ENCODE measurements around the gene TNFRSF4. TPM values are rescaled to one million over a fixed set of nuclear protein-coding genes. Genes with fewer than 3 reads are reported as not detected.

TNFRSF4 gene
- total RNA-seq, 1 experiment from 2014 or later, result 0.62 TPM

DNA sequence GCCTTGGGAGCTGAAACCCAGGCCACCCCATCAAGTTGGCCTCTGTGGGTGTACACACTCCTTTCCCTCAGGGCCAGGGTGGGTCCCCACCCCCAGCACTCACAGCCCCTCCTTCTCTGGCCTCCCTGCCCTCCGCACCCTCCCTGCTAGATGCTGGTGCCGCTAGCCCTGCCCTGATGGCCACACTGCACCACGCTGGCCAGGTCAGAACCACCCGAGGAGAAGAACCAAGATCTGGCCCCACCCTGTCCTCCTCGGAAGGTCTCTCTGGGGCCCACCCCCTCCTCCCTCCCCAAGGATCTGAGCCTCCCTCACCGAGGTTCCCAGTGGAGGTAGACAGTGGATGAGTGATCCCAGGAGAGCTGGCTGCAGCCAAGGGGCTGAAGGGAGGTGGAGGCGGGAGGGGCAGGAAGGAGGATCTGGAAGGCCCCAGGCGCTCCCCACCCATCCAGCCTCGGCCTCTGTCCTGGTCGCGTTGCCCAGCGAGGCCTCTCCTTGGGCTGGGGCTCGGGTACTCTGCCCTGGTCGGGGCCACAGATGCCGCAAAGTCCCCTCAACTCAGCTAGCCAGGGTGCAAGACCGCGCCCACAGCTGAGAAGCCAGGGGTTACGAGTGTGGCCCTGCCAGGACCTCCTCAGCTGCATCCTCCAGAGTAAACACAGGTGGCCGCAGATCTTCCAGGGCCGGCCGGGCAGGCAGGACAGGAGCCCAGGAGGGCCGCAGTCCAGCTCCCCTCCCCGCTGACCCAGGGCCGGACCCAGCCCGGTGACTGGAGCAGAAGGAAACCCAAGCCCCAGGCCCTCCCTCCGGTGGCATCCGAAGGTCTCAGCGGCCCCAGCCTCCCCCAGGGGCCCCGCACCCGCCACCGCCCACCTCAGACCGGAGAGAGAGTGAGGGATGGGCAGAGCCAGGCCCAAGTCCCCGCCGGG, 23.3 kb upstream of the TNFRSF4 start:
- peak; percentile 23 for ATAC-seq

DNA sequence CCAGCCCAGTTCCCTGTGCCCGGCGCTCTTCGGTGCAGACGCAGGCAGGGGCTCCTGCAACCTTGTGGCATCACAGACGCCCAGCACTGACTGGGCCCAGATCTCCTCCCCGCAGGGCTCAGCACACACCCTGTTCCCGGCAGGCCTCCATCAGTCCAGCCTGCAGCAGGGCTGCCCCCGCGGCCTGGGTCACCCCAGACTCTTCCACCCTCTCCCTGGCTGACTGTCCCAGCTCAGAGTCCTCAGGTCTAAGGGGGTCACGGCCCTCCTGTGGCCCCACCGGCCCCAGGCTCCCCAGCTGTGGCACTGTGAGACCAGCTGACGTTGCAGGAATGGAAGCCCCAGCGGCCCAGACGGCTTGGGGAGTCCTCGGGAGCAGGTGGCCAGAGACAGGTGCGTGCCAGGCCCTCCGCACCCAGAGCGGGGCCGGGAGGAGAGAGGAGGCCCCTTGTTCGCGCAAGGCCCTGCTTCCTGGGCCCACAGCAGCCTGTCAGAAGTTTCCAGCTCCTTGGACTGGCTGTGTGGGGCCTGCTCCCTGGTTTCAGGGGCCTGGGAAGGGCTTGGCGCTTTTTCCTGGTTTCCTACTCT, 22.3 kb upstream of the TNFRSF4 start:
- peaks cover 70% of the 10 kb centered on the region for H3K4me1 ChIP-seq (ENCODE audit: control insufficient read depth, insufficient read depth, low read length)
- intact Hi-C loops (cut with micrococcal nuclease; ENCODE audit: unreplicated experiment) (no loop called here), in situ Hi-C loops (cut with HindIII; ENCODE audit: low pct_unique_long_range_greater_than_20kb, low sequenced_read_pairs) (no loop called here)
- peak overlapping the region; percentile 82 for H3K27ac ChIP-seq (ENCODE audit: low read length)
- POLR2A ChIA-PET, result no interaction called here
- H3K9me3 ChIP-seq (ENCODE audit: control insufficient read depth, insufficient read depth, low read depth, low read length), result no peaks in the 10 kb centered on the region
- no peaks in the 10 kb centered on the region for H3K27me3 ChIP-seq (ENCODE audit: control insufficient read depth, insufficient read depth, low read length)
- TF ChIP-seq, protein P1, sequence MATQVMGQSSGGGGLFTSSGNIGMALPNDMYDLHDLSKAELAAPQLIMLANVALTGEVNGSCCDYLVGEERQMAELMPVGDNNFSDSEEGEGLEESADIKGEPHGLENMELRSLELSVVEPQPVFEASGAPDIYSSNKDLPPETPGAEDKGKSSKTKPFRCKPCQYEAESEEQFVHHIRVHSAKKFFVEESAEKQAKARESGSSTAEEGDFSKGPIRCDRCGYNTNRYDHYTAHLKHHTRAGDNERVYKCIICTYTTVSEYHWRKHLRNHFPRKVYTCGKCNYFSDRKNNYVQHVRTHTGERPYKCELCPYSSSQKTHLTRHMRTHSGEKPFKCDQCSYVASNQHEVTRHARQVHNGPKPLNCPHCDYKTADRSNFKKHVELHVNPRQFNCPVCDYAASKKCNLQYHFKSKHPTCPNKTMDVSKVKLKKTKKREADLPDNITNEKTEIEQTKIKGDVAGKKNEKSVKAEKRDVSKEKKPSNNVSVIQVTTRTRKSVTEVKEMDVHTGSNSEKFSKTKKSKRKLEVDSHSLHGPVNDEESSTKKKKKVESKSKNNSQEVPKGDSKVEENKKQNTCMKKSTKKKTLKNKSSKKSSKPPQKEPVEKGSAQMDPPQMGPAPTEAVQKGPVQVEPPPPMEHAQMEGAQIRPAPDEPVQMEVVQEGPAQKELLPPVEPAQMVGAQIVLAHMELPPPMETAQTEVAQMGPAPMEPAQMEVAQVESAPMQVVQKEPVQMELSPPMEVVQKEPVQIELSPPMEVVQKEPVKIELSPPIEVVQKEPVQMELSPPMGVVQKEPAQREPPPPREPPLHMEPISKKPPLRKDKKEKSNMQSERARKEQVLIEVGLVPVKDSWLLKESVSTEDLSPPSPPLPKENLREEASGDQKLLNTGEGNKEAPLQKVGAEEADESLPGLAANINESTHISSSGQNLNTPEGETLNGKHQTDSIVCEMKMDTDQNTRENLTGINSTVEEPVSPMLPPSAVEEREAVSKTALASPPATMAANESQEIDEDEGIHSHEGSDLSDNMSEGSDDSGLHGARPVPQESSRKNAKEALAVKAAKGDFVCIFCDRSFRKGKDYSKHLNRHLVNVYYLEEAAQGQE (IDR thresholded peaks at IDR 0.05; ENCODE audit: insufficient read depth in 1 of 2, low read depth in 2 of 2, low read length in 1 of 2), result no peak
- TF ChIP-seq, protein P2, sequence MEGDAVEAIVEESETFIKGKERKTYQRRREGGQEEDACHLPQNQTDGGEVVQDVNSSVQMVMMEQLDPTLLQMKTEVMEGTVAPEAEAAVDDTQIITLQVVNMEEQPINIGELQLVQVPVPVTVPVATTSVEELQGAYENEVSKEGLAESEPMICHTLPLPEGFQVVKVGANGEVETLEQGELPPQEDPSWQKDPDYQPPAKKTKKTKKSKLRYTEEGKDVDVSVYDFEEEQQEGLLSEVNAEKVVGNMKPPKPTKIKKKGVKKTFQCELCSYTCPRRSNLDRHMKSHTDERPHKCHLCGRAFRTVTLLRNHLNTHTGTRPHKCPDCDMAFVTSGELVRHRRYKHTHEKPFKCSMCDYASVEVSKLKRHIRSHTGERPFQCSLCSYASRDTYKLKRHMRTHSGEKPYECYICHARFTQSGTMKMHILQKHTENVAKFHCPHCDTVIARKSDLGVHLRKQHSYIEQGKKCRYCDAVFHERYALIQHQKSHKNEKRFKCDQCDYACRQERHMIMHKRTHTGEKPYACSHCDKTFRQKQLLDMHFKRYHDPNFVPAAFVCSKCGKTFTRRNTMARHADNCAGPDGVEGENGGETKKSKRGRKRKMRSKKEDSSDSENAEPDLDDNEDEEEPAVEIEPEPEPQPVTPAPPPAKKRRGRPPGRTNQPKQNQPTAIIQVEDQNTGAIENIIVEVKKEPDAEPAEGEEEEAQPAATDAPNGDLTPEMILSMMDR (IDR thresholded peaks at IDR 0.05), result no peak
- no peak for TF ChIP-seq SIN3A (IDR thresholded peaks at IDR 0.05; ENCODE audit: borderline replicate concordance, insufficient read depth, low read depth, low read length)
- TF ChIP-seq POLR2AphosphoS5 (IDR thresholded peaks at IDR 0.05; ENCODE audit: low read depth, low read length), result no peak; the same call in 1 of the 2 replicates
- TF ChIP-seq TCF7L2 (IDR thresholded peaks at IDR 0.05; ENCODE audit: low read depth, low read length), result no peak
- DNase-seq (ENCODE audit: low read depth, low spot score) (no peak), ATAC-seq (no peak)
- peaks cover 2% of the 10 kb centered on the region; the same call in 1 of the 2 replicates for H3K36me3 ChIP-seq (ENCODE audit: control insufficient read depth, insufficient read depth, low read length)
- CTCF ChIA-PET, result interaction anchor here (0.5 kb wide), 1 partner anchor 197 kb away, joined by 3 read pairs; no protein-coding TSS in a partner anchor
- H3K4me3 ChIP-seq (ENCODE audit: low read depth in 2 of 2, low read length in 2 of 2), result no peak overlapping the region
- no TSS peak for BruUV-seq (replicated peaks)

More for the DNA sequence above, 23.3 kb upstream of the TNFRSF4 start:
- DNase-seq (ENCODE audit: low read depth, low spot score), result no peak
- no peak for TF ChIP-seq TCF7L2 (IDR thresholded peaks at IDR 0.05; ENCODE audit: low read depth, low read length)
- TF ChIP-seq, protein P1 (IDR thresholded peaks at IDR 0.05; ENCODE audit: insufficient read depth in 1 of 2, low read depth in 2 of 2, low read length in 1 of 2), result no peak
- H3K4me3 ChIP-seq (ENCODE audit: low read depth in 2 of 2, low read length in 2 of 2), result peak overlapping the region in 1 of 2 experiments; percentile 16; a peak in 1 of 4 replicates
- ChIA-PET POLR2A (interaction anchor here (0.6 kb wide), 1 partner anchor 218 kb away, joined by 3 read pairs; no protein-coding TSS in a partner anchor), CTCF (interaction anchor here (0.5 kb wide), 1 partner anchor 198 kb away, joined by 3 read pairs; no protein-coding TSS in a partner anchor)
- H3K36me3 ChIP-seq (ENCODE audit: control insufficient read depth, insufficient read depth, low read length), result no peaks in the 10 kb centered on the region
- in situ Hi-C loops (cut with HindIII; ENCODE audit: low pct_unique_long_range_greater_than_20kb, low sequenced_read_pairs) (no loop called here), intact Hi-C loops (cut with micrococcal nuclease; ENCODE audit: unreplicated experiment) (no loop called here)
- H3K4me1 ChIP-seq (ENCODE audit: control insufficient read depth, insufficient read depth, low read length), result peaks cover 75% of the 10 kb centered on the region
- BruUV-seq (replicated peaks), result no TSS peak
- no peaks in the 10 kb centered on the region for H3K9me3 ChIP-seq (ENCODE audit: control insufficient read depth, insufficient read depth, low read depth, low read length)
- H3K27me3 ChIP-seq (ENCODE audit: control insufficient read depth, insufficient read depth, low read length), result no peaks in the 10 kb centered on the region
- peak overlapping the region; percentile 82 for H3K27ac ChIP-seq (ENCODE audit: low read length)

All from Panc1 (cell line).